ENCODE results near the gene CSTPP1. TPM values are rescaled to one million over a fixed set of nuclear protein-coding genes. Genes with fewer than 3 reads are reported as not detected.

The CSTPP1 gene, protein sequence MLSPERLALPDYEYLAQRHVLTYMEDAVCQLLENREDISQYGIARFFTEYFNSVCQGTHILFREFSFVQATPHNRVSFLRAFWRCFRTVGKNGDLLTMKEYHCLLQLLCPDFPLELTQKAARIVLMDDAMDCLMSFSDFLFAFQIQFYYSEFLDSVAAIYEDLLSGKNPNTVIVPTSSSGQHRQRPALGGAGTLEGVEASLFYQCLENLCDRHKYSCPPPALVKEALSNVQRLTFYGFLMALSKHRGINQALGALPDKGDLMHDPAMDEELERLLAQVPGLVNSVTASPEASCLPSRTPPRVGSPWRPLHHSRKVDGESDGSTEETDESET
- 21.5 and 23.6 TPM in 2 replicates for total RNA-seq

DNA sequence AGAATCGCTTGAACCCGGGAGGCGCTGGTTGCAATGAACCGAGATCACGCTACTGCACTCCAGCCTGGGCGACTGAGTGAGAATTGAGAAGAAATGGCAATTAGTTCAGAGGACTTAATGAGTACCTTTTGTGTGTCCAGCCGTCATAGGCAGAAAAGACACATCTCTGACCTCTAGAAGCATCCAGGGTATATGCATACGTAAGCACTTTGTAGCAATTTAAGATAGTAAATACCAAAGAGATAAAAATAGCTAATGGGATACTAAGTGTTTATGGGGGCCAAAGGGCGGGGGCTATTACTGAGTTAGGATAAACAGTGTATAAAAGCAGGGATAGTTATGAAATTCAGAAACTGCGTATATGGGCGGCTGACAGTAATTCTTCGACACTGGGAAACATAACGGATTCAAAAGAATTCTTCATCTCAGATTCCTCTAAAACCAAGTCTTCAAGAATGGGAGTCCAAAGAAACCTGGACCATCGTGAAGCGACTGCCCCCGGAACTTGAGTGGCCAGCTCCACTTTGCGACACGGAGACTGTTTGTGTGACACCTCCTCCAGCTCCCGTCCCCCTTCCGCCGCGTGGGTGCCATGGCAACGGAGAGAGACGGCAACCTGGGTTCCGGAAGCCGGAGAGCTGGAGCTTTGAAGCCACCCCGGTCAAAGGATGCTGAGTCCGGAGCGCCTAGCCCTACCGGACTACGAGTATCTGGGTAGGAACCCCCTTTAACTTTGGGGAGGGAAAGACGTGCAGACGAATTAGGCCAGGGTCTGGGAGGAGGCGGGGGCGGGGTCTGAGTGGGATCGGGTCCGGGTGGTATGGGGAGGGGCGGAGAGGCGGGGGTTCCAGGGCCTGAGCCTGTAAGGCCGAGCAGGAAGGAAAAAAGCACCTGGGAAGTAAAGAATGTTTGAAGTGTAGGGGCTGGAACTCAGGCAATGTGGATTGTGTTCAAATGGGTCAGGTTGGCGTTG is at the start of gene CSTPP1:
CSTPP1 (plus strand) TSS at position 624 of the 973 bp plus-strand sequence; CDS start at position 669, 45 bp downstream.

DNA sequence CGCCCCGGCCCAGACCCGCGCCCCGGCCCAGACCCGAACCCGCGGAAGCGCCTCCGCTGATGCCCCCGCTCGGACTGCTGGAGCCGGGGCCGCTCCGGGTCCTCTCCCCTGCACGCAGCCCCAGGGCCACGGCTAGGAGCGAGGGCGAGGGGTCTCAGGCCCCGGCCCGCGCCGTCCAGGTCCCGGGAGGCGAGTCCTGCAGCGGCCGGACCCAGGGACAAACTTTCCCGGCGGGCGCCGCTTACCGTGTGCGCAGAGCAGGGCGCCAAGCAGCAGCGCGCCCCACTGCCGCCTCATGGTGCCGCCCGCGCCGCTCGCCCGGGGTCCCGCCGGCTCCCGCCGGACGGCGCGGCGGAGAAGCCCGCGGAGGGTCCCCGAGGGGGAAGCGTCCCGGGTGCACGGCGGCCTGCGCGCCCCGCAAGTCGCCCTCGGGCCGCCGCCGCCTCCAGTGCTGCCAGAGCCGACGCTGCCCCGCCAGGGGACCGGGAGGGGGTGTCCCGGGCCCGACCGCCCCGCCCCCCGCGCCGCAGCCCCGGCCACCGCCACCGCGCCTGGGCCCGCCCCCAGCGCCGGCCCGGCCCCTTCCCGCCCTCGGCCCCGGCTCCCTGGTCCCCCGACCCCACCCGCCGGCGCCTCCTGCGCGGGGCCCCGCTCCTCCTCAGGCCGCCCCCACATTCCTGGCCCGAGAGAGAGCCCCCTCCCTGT is 18.3 kb upstream of the CSTPP1 start, which contains the start of gene LRP4:
LRP4 (minus strand) TSS at position 468 of the 705 bp plus-strand sequence; CDS start at position 297, 171 bp downstream.

DNA sequence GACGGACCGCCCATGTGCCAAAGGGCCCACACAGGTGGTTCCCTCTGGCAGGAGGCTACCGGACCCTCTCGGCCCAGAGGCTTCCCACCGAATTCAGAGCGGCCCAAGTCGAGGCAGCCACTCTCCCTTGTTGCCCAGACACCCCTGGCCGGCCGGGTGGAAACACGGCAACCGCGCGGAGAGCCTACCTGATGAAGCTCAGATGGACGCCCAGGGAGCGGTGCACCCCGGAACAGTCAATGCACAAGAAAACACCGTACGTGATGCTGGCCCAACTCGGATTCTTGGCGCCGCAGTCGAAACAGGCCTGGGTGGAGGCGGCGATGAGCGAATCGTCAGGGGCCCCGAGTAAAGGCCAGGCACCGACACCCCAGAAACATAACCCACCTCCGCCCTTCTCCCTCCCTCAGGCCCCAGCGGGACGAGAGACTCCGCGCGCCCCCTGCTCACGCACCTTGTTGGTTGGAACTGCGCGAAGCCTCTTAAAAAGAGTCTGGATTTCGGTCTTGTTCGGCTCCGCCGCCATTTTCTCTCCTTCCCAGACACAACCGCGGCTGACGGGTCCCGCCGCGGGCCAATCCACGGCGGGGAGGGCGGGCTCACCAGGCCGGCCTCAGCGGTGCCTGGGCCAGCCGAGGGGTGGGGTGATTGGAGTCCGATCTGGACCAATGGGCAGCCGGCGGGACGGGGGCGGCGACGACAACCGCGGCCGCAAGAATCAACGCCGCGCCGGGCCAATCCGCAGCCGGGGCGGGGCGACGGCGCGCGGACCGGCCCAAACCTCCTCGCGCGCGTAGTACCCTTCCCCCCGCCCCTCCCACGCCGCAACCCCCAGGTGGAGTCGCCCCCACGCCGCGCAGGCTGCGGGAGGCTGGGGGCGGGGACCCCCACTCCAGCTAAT is 240.0 kb downstream of the CSTPP1 start, which contains the start of gene ARFGAP2:
ARFGAP2 (minus strand) TSS at position 552 of the 901 bp plus-strand sequence; CDS start at position 526, 26 bp downstream.

GRCh38 chr11:47186076-47186699 is 249.6 kb downstream of the CSTPP1 start, which contains the start of gene PACSIN3:
TSS of gene PACSIN3 (minus strand) at chr11:47186434. CDS start at chr11:47182727, 3,707 bp downstream.

Other genes starting within 250 kb of the CSTPP1 start
- 81.7 and 86.8 TPM in 2 replicates for gene ARHGAP1, start 236.1 kb upstream of the CSTPP1 start, total RNA-seq
- 6.5 and 10.1 TPM in 2 replicates for gene ZNF408, start 235.7 kb upstream of the CSTPP1 start, total RNA-seq
- not detected in 2 replicates for gene F2, start 217.5 kb upstream of the CSTPP1 start, total RNA-seq
- 87.2 and 96.4 TPM in 2 replicates for gene CKAP5, start 90.5 kb upstream of the CSTPP1 start, total RNA-seq
- 6.9 and 8.1 TPM in 2 replicates for gene LRP4, start 18.2 kb upstream of the CSTPP1 start, total RNA-seq
- 80.5 and 82.3 TPM in 2 replicates for gene ARFGAP2, start 240.1 kb downstream of the CSTPP1 start, total RNA-seq
- 18.2 and 25.2 TPM in 2 replicates for gene PACSIN3, start 249.7 kb downstream of the CSTPP1 start, total RNA-seq